GM19025 (cell line): ENCODE results near the gene TSR1.
A peak's percentile ranks its signal among the peaks of the same experiment; 100 is the strongest.

Experiments
- ATAC-seq: cut with Tn5 transposase; IDR thresholded peaks from one replicate; pipeline ENCODE4 v1.9.1; 2021; ENCODE audit warnings: mild to moderate bottlenecking, low read depth, moderate library complexity; ENCODE audit not compliant: unreplicated experiment

Gene TSR1

GRCh38 chr17:2336215-2336851, at the start of gene TSR1:
TSS of gene TSR1 (minus strand) at chr17:2336457. CDS start at chr17:2336427, 30 bp downstream.
- ATAC-seq, result peak; percentile 75

GRCh38 chr17:2385240-2386210, 49.3 kb upstream of the TSR1 start:
- no peak for ATAC-seq

DNA sequence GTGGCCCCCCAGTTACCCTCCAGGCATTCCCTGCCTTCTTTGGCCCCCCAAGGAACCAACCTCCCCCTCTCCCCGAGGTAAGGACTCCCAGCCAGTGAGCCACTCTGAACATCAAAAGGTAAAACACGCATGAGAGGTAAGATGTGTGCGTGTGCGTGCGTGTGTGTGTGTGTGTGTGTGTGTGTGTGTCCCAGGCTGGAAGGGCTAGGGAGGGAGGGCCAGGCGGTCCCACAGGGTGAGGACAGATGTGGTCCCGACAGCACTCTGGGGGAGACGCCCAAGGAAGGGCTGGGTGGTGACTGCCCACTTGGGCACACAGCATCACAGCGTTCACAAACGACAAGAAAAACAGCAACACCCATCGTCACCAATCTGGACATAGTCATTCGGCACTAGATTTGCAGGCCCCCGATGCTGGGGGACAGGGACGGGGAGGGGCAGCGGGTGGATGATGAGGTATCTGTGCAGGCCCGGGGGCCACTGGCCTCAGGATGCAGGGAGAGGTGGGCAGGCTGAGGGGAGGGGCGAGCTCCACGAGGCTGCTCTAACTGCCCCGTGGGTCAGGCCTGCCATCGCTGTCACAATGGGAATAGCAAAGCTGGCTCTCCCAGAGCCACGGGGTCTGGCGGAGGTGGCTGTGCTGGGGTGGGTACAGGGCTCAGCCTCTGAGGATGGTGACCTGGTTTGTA, 48.3 kb upstream of the TSR1 start:
- ATAC-seq, result no peak

GRCh38 chr17:2383628-2384167, 47.4 kb upstream of the TSR1 start:
- ATAC-seq, result no peak

DNA sequence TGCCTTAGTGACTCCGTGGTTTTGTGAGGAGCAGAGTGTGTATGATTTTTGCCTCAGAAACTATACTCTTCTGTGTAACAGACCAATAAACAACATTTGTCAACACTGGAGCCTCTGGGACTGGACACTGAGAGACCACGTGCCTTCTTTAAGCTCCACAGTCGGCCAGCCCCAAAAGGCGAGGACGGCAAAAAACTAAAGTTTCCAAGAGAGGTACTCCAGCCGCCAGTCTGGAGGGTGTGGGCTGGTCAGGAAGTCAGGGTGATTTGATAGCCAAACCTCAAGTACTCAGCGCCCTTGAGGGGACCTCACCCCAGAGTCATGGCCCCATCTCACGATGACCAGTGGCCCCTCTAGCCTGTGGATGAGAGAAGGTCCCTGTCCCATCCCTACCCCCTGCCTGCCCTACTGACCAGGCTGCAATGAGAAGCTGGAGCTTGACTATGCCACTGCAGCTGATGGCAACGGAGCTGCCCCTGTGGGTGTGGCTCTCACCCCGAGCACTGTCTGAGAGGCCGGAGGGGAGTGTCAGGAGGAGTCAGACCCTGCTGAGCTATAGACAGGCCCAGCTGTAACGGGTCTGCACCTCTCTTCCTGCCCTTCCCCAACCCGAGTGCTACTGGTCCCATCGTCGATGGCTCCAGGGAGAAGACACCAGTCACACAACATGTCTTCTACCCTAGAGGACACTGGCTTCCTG, 44.8 kb upstream of the TSR1 start:
- ATAC-seq, result no peak

DNA sequence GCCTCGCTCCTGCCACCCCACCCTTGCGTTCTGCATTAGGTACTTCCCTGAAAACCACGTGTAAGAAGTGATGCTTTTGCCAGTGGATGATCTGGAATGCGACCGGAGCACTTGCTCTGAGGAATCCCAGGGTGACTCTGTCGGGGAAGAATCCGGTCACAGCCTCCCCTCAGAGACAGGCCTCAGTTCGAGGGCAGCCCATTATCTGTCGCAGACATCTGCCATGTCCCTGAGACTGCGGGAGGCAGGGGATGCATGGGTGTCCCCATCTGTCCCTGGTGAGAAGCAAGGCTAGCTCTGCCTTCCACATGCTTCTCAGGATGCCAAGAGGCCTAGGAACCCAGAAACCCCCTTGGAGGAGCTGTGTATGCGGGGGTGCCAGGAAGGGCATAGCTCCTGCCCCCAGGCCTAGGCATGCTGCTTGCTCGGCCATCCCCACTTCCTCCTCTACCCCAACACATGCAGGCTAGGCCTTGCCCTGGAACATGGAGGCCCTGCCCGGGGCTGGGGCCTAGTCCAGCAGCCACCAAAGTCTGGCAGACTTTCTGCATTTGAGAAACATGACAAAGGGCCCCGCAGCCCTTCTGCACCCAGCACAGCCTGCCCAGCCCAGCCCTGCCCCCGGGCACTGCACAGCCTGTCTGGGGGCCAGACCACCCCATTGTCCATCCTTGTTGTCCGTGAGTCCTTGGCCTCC, 44.1 kb upstream of the TSR1 start:
- ATAC-seq, result no peak

- ATAC-seq, result no peak
These were observed 43.4 kb upstream of the TSR1 start for GRCh38 chr17:2379489-2380225.

DNA sequence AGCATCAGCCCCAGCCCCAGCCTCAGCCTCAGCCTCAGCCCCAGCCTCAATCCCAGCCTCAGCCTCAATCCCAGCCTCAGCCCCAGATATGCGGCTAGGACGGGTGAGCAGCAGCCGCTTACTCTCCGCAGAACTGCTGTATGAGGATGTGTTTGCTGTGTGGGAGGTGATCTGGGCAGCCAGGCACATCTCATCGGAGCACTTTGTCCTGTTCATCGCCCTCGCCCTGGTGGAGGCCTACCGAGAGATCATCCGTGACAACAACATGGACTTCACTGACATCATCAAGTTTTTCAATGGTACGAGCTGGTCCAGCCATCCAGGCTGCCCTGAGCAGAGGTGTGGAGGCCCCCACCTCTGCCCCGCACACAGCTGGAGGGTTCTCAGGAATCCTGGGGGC, 42.6 kb upstream of the TSR1 start:
- ATAC-seq, result no peak

DNA sequence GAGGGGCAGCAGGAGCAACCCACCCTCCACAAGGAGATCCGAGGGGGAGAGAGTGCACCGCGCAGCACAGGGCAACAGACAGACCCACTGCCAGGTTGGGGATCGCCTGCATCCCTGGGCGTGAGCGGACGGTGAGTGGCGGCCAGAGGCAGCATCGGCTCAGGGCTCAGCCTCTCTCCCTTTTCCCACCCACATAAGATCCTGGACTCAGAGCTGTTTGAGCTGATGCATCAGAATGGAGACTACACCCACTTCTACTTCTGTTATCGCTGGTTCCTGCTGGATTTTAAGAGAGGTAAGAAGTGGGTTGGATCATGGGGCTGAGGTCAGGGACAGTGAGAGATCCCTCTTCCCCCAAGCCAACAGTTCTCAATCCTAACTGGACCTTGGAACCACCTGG, 41.4 kb upstream of the TSR1 start:
- ATAC-seq, result no peak

- ATAC-seq, result no peak
These were observed 39.9 kb upstream of the TSR1 start for GRCh38 chr17:2376107-2376506.

GRCh38 chr17:2375406-2375805, 39.1 kb upstream of the TSR1 start:
- no peak for ATAC-seq

DNA sequence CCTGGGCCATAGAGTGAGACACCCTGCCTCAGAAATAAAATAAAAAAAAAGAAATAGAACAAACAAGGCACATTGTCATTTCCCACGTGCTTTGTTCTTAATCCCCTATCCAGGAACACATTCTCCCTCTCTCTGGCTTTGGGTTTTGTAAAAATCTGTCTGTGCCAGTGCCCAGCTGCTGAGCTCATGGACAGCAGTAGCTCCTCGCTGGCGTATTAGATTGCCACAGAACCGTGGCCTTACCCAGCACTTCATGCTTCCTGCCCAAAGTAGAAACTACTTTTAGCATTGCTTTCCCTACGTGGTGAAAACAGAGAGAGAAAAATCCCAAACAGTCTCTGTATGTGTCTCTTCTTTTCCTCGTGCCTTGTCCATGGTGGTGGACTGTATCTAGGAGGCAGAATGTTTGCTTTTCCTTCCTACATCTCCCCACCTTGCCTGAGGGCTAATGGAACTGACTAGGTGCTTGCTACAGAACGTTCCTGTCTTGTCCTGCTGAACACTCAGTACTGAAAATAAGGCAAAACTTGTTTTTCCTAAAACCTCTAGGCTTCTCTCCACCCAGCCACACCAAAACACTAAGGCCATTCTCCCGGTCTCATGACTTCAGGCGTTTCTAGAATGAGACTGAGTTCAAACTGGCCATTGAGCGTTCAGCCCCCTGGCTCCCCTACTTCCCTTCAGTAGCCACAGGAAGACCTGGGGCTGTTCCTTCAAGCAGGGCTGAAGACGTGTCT, 38.5 kb upstream of the TSR1 start:
- no peak for ATAC-seq

- ATAC-seq, result no peak
These were observed 36.9 kb upstream of the TSR1 start for GRCh38 chr17:2373179-2373578.

DNA sequence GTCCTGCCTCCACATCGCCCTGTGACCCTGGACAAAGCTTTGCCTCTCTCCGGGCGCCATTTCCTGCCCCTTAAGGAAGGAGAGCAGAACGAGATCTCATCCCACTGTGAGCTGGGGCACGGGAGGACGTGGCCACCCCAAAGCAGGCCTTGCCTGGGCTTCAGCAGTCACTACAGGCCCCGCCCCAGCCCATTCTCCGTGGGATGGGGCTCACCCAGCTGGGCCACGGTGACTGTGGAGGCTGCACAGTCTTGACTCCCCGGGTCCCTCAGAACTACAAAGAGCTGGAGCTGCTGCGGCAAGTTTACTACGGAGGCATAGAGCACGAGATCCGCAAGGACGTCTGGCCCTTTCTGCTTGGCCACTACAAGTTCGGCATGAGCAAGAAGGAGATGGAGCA, 36.4 kb upstream of the TSR1 start:
- no peak for ATAC-seq

GRCh38 chr17:2372180-2372579, 35.9 kb upstream of the TSR1 start:
- no peak for ATAC-seq

GRCh38 chr17:2371183-2372130, 35.2 kb upstream of the TSR1 start:
- no peak for ATAC-seq

DNA sequence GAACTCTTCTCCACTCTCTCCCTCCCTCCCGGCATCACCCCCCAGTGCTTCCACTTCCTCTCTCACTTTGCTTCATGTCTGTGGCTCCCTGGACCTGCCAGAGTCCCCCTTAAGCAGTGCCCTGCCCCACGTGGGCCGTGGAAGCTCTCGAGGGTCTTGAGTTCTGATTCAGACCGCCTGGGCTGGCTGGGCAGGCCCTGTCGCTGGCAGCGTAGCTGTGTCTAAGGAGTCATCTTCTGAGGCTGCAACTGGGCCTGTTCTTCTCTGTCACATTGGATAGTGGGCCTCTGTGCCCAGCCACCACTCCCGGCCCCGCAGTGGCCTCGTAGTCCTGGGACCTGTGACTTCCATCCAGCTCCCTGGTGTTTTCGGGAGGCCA, 33.9 kb upstream of the TSR1 start:
- ATAC-seq, result no peak
